Endometrial microvascular endothelial cells (primary cell): ENCODE results near the gene SNRNP27. TPM values are rescaled to one million over a fixed set of nuclear protein-coding genes. Genes with fewer than 3 reads are reported as not detected.
"Not testable (repeated sequence)": the region's sequence is repeated elsewhere in the genome, so short reads cannot be mapped to it uniquely, and the experiment has no call there.

Source experiments
- in situ Hi-C: cut with HindIII; loops from 2 replicates; pipeline ENCODE4 v1.10.0; 2017; ENCODE audit warnings: low sequenced_read_pairs, low pct_unique_long_range_greater_than_20kb; ENCODE audit errors: inconsistent ontology term
- total RNA-seq: library from RNA; depleted of rRNA; stranded (reverse); fragments of >200 nt; gene quantifications from one replicate; pipeline ENCODE4 v1.2.3, GENCODE V29; 2015; ENCODE audit errors: inconsistent ontology term

The SNRNP27 gene
- total RNA-seq: 65.0 TPM

GRCh38 chr2:69893684-69894551, at the start of gene SNRNP27:
SNRNP27 (plus strand) TSS chr2:69893956; CDS start chr2:69893985, 29 bp downstream.
- in situ Hi-C loops: no loop called here

GRCh38 chr2:69843993-69844392, 49.8 kb upstream of the SNRNP27 start:
- in situ Hi-C loops: no loop called here

GRCh38 chr2:69844560-69844959, 49.2 kb upstream of the SNRNP27 start:
- in situ Hi-C loops: no loop called here

- in situ Hi-C loops: no loop called here
Measured at GRCh38 chr2:69846182-69847067, 47.3 kb upstream of the SNRNP27 start.

- in situ Hi-C loops: no loop called here
Measured at GRCh38 chr2:69847068-69847828, 46.5 kb upstream of the SNRNP27 start.

- in situ Hi-C loops: no loop called here
Measured at GRCh38 chr2:69848186-69848790, 45.5 kb upstream of the SNRNP27 start.

- in situ Hi-C loops: no loop called here
Measured at GRCh38 chr2:69858261-69858660, 35.5 kb upstream of the SNRNP27 start.

- in situ Hi-C loops: no loop called here
Measured at GRCh38 chr2:69863298-69863697, 30.5 kb upstream of the SNRNP27 start.

GRCh38 chr2:69888451-69888850, 5.3 kb upstream of the SNRNP27 start:
- in situ Hi-C loops: no loop called here

GRCh38 chr2:69889302-69889701, 4.5 kb upstream of the SNRNP27 start:
- in situ Hi-C loops: no loop called here

GRCh38 chr2:69890881-69891280, 2.9 kb upstream of the SNRNP27 start:
- in situ Hi-C loops: no loop called here

GRCh38 chr2:69892838-69893424, 825 bp upstream of the SNRNP27 start:
- in situ Hi-C loops: not testable (repeated sequence)

GRCh38 chr2:69894737-69895136, 981 bp downstream of the SNRNP27 start:
- in situ Hi-C loops: not testable (repeated sequence)

GRCh38 chr2:69902213-69902922, 8.6 kb downstream of the SNRNP27 start:
- in situ Hi-C loops: loop anchor here (25.0 kb wide), 1 partner anchor 235 kb away; no protein-coding TSS in a partner anchor

- in situ Hi-C loops: loop anchor here (25.0 kb wide), 1 partner anchor 230 kb away; no protein-coding TSS in a partner anchor
Measured at GRCh38 chr2:69907216-69907615, 13.5 kb downstream of the SNRNP27 start.

GRCh38 chr2:69911985-69912563, 18.3 kb downstream of the SNRNP27 start:
- in situ Hi-C loops: loop anchor here (25.0 kb wide), 1 partner anchor 225 kb away; no protein-coding TSS in a partner anchor
